OCI-LY3 (cell line): ENCODE measurements around the gene ARID1B.
"Not testable (repeated sequence)": the region's sequence is repeated elsewhere in the genome, so short reads cannot be mapped to it uniquely, and the experiment has no call there.

Experiments
- H2AFZ ChIP-seq: fragments of 200-600, 300-600 bp; shearing (Covaris generic); 2 replicates; pipeline ENCODE4 v1.6.0; 2014; ENCODE audit warnings: antibody characterized with exemption, low read depth, low read length
- H3K27ac ChIP-seq: fragments of 200-600, 300-600 bp; sonication (generic); 2 replicates; pipeline ENCODE4 v1.5.1; 2014; ENCODE audit warnings: mild to moderate bottlenecking, low read length, moderate library complexity, mixed read lengths
- H3K27me3 ChIP-seq: fragments of 200-600, 300-600 bp; sonication (generic); 2 replicates; pipeline ENCODE4 v1.6.1; 2014; ENCODE audit warnings: low read depth, low read length, mixed read lengths
- H3K36me3 ChIP-seq: fragments of 200-600, 300-600 bp; sonication (generic); replicated peaks from 2 replicates; pipeline ENCODE3; 2014; ENCODE audit warnings: low read depth, low read length, mixed read lengths
- H3K4me1 ChIP-seq: fragments of 300-600, 200-600 bp; sonication (generic); 2 replicates; pipeline ENCODE4 v1.6.1; 2014; ENCODE audit warnings: low read length, mixed read lengths
- H3K4me2 ChIP-seq: fragments of 200-600, 300-600 bp; sonication (generic); 2 replicates; pipeline ENCODE4 v1.6.1; 2014; ENCODE audit warnings: low read length, mixed read lengths
- H3K4me3 ChIP-seq: fragments of 300-600, 200-600 bp; sonication (generic); 2 replicates; pipeline ENCODE4 v1.5.1; 2014; ENCODE audit warnings: antibody characterized with exemption, mild to moderate bottlenecking, low read length, moderate library complexity
- H3K79me2 ChIP-seq: fragments of 300-600, 200-600 bp; shearing (Covaris generic); 2 replicates; pipeline ENCODE4 v1.6.1; 2014; ENCODE audit warnings: mild to moderate bottlenecking, low read length, mixed read lengths
- H3K9ac ChIP-seq: fragments of 300-600, 200-600 bp; shearing (Covaris generic); 2 replicates; pipeline ENCODE4 v1.6.0; 2014; ENCODE audit warnings: mild to moderate bottlenecking, low read length, moderate library complexity
- H3K9me3 ChIP-seq: fragments of 200-600, 300-600 bp; shearing (Covaris generic); 2 replicates; pipeline ENCODE4 v1.6.1; 2014; ENCODE audit warnings: low read length, mixed read lengths; ENCODE audit not compliant: insufficient read depth
- H4K20me1 ChIP-seq: fragments of 200-600, 300-600 bp; sonication (generic); 2 replicates; pipeline ENCODE4 v1.6.1; 2016; ENCODE audit warnings: low read length, mixed read lengths; ENCODE audit not compliant: insufficient read depth
- EZH2phosphoT487 ChIP-seq: fragments of 200-600 bp; shearing (Covaris generic); IDR thresholded peaks from 2 replicates; pipeline ENCODE4 v1.6.1; 2018; ENCODE audit warnings: antibody characterized with exemption, mixed run types, low read depth
- TF ChIP-seq, protein P1 (sequence below): fragments of 200-600, 300-600 bp; sonication (generic); IDR thresholded peaks from 2 replicates; pipeline ENCODE4 v1.5.1; 2014; ENCODE audit warnings: antibody characterized with exemption, low read length, low read depth

The ARID1B gene

DNA sequence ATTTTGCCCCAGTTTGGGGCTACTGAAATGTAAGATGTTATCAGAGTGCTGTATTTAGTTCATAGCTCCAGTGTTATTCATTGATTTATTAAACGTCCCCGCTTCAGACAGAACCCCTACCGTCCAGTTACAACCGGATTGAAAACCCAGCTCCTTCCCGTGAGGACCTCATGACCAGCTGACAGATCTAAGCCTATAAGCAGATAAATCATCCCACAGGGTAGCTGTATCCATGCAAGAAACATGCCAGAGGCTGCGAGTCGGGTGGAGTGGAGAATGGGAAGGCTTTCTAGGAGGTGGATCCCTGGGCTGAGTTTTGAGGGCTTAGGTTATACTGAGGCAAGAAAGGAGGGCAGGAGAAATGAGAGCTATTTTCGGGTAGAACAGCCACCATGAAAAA is 260.0 kb downstream of the ARID1B start:
- H3K9ac ChIP-seq = no peak overlapping the region
- no peaks in the 10 kb centered on the region for H3K27me3 ChIP-seq
- H3K4me3 ChIP-seq = no peak overlapping the region
- H2AFZ ChIP-seq = no peak overlapping the region
- TF ChIP-seq, protein P1, sequence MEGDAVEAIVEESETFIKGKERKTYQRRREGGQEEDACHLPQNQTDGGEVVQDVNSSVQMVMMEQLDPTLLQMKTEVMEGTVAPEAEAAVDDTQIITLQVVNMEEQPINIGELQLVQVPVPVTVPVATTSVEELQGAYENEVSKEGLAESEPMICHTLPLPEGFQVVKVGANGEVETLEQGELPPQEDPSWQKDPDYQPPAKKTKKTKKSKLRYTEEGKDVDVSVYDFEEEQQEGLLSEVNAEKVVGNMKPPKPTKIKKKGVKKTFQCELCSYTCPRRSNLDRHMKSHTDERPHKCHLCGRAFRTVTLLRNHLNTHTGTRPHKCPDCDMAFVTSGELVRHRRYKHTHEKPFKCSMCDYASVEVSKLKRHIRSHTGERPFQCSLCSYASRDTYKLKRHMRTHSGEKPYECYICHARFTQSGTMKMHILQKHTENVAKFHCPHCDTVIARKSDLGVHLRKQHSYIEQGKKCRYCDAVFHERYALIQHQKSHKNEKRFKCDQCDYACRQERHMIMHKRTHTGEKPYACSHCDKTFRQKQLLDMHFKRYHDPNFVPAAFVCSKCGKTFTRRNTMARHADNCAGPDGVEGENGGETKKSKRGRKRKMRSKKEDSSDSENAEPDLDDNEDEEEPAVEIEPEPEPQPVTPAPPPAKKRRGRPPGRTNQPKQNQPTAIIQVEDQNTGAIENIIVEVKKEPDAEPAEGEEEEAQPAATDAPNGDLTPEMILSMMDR = no peak
- no peak for TF ChIP-seq EZH2phosphoT487
- H4K20me1 ChIP-seq = peaks cover 12% of the 10 kb centered on the region; the same call in 1 of the 2 replicates
- H3K79me2 ChIP-seq = peaks cover 15% of the 10 kb centered on the region
- H3K27ac ChIP-seq = no peak overlapping the region
- H3K4me1 ChIP-seq = peaks cover 13% of the 10 kb centered on the region
- no peak overlapping the region for H3K4me2 ChIP-seq
- no peaks in the 10 kb centered on the region for H3K36me3 ChIP-seq
- H3K9me3 ChIP-seq = no peaks in the 10 kb centered on the region

DNA sequence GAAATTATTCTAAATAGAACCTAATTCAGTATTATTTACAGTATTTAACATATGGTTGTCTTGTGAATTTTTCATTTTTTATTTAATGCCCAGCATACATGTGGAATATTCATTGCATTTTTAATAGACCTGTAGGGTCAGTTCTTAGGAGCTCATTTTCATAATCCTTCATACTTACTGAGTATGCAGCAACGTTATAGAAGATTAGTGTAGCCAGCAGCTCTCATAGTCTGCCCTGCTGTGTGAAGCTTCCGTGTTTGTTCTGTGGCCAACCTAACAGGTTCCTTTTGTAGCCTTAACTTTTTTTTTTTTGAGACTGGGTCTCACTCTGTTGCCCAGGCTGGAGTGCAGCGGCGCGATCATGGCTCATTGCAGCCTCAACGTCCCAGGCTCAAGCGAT is 261.4 kb downstream of the ARID1B start:
- TF ChIP-seq, protein P1 = no peak
- TF ChIP-seq EZH2phosphoT487 = no peak
- H4K20me1 ChIP-seq = peaks cover 11% of the 10 kb centered on the region; the same call in 1 of the 2 replicates
- H3K4me1 ChIP-seq = peaks cover 12% of the 10 kb centered on the region
- no peak overlapping the region for H3K27ac ChIP-seq
- peaks cover 1% of the 10 kb centered on the region for H3K79me2 ChIP-seq
- H3K9ac ChIP-seq = no peak overlapping the region
- H3K36me3 ChIP-seq = no peaks in the 10 kb centered on the region
- no peaks in the 10 kb centered on the region for H3K9me3 ChIP-seq
- no peaks in the 10 kb centered on the region for H3K27me3 ChIP-seq
- H2AFZ ChIP-seq = no peak overlapping the region
- H3K4me2 ChIP-seq = no peak overlapping the region
- no peak overlapping the region for H3K4me3 ChIP-seq

DNA sequence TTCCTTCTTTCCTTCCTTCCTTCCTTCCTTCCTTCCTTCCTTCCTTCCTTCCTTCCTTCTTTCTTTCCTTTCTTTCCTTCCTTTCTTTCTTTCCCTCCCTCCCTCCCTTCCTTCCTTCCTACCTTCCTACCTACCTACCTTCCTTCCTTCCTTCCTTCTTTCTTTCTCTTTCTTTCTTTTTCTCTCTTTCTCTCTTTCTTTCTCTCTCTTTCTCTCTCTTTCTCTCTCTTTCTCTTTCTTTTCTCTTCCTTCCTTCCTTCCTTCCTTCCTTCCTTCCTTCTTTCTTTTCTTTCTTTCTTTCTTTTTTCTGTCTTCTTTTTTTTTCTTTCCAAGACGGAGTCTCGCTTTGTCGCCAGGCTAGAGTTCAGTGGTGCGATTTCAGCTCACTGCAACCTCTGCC is 262.5 kb downstream of the ARID1B start:
- not testable (repeated sequence) for H4K20me1 ChIP-seq, H3K9me3 ChIP-seq, H3K36me3 ChIP-seq, H3K79me2 ChIP-seq, H3K27me3 ChIP-seq, H3K4me3 ChIP-seq, H3K9ac ChIP-seq, H2AFZ ChIP-seq, H3K27ac ChIP-seq, H3K4me2 ChIP-seq
- peaks cover 10% of the 10 kb centered on the region for H3K4me1 ChIP-seq

DNA sequence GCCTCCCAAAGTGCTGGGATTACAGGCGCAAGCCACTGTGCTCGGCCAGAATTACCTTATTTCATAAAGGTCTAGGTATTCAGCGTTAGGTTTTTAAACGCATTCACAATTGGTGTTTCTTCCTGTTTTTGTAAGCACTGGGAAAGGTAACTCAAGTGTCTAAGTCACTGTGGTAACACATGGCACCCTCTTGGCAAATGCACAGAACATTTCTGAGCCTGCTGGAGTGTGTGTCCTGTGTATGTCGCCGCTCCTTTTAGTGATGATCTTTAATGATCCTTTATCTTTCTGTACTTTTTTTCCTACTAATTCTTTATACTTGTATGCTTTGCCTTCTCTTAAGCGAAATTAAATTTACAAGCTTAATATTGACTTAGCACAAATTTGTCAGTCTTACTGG is 263.0 kb downstream of the ARID1B start:
- no peak overlapping the region for H3K4me3 ChIP-seq
- H3K9ac ChIP-seq = no peak overlapping the region
- no peak overlapping the region for H2AFZ ChIP-seq
- H3K27ac ChIP-seq = no peak overlapping the region
- TF ChIP-seq EZH2phosphoT487 = no peak
- TF ChIP-seq, protein P1 = no peak
- no peaks in the 10 kb centered on the region for H4K20me1 ChIP-seq
- H3K79me2 ChIP-seq = no peaks in the 10 kb centered on the region
- no peaks in the 10 kb centered on the region for H3K27me3 ChIP-seq
- no peak overlapping the region for H3K4me2 ChIP-seq
- H3K9me3 ChIP-seq = no peaks in the 10 kb centered on the region
- no peaks in the 10 kb centered on the region for H3K36me3 ChIP-seq
- H3K4me1 ChIP-seq = peaks cover 8% of the 10 kb centered on the region
